DOHH2 (cell line): ENCODE results near the gene AP5B1.

Experiments
- H3F3A ChIP-seq: fragments of 200-600 bp; sonication (generic), shearing (Covaris generic); 2 replicates; pipeline ENCODE4 v1.6.0; 2016; ENCODE audit warnings: antibody characterized with exemption, mild to moderate bottlenecking; ENCODE audit not compliant: control insufficient read depth, insufficient read depth
- H3K27ac ChIP-seq: fragments of 200-600 bp; sonication (generic); 2 replicates; pipeline ENCODE4 v1.5.1; 2014; ENCODE audit warnings: low read depth, mild to moderate bottlenecking, low read length, moderate library complexity
- H3K27me3 ChIP-seq: fragments of 200-600 bp; sonication (generic); 2 replicates; pipeline ENCODE4 v1.6.1; 2014; ENCODE audit warnings: mild to moderate bottlenecking, low read length, mixed read lengths; ENCODE audit not compliant: control insufficient read depth
- H3K36me3 ChIP-seq: fragments of 200-600 bp; sonication (generic); 2 replicates; pipeline ENCODE4 v1.6.1; 2014; ENCODE audit warnings: mild to moderate bottlenecking, low read length, moderate library complexity, mixed read lengths; ENCODE audit not compliant: control insufficient read depth
- H3K4me1 ChIP-seq: fragments of 200-600 bp; sonication (generic); 2 replicates; pipeline ENCODE4 v1.6.1; 2014; ENCODE audit warnings: mild to moderate bottlenecking, low read length, mixed read lengths; ENCODE audit not compliant: control insufficient read depth
- H3K4me2 ChIP-seq: fragments of 200-600 bp; sonication (generic); 2 replicates; pipeline ENCODE4 v1.6.0; 2014; ENCODE audit warnings: mild to moderate bottlenecking, low read length, moderate library complexity
- H3K4me3 ChIP-seq: fragments of 200-600 bp; sonication (generic); 2 replicates; pipeline ENCODE4 v1.5.1; 2014; ENCODE audit warnings: mild to moderate bottlenecking, low read length, mixed read lengths
- H3K79me2 ChIP-seq: fragments of 200-600 bp; sonication (generic); 2 replicates; pipeline ENCODE4 v1.6.1; 2014; ENCODE audit warnings: mild to moderate bottlenecking, low read length, mixed read lengths; ENCODE audit not compliant: control insufficient read depth
- H3K9me2 ChIP-seq: fragments of 200-600 bp; sonication (generic); replicated peaks from 2 replicates; pipeline ENCODE4 v1.6.1; 2014; ENCODE audit warnings: mild to moderate bottlenecking, low read length, mixed read lengths; ENCODE audit not compliant: control insufficient read depth
- H3K9me3 ChIP-seq: fragments of 200-600 bp; sonication (generic); 2 replicates; pipeline ENCODE4 v1.6.1; 2014; ENCODE audit warnings: antibody characterized with exemption, low read length, mixed read lengths; ENCODE audit not compliant: control insufficient read depth, insufficient read depth
- H4K20me1 ChIP-seq: fragments of 200-600 bp; sonication (generic); 2 replicates; pipeline ENCODE4 v1.6.0; 2014; ENCODE audit warnings: low read depth, mild to moderate bottlenecking, antibody characterized with exemption, low read length, moderate library complexity; ENCODE audit not compliant: control insufficient read depth, insufficient read depth
- CTCF ChIP-seq: fragments of 200-600 bp; sonication (generic); IDR thresholded peaks from one replicate; pipeline ENCODE4 v1.5.1; 2014; ENCODE audit warnings: antibody characterized with exemption, mild to moderate bottlenecking, low read depth, low read length; ENCODE audit not compliant: poor library complexity, severe bottlenecking
- EZH2phosphoT487 ChIP-seq: fragments of 200-600 bp; sonication (generic); IDR thresholded peaks from 2 replicates; pipeline ENCODE4 v1.6.1; 2017; ENCODE audit warnings: borderline replicate concordance, mild to moderate bottlenecking, antibody characterized with exemption, low read length, moderate library complexity, mixed read lengths

Gene AP5B1

GRCh38 chr11:65802841-65803240 is 22.1 kb upstream of the AP5B1 start:
- no peak overlapping the region for H3K4me3 ChIP-seq
- H3K4me1 ChIP-seq: no peaks in the 10 kb centered on the region
- H4K20me1 ChIP-seq: no peaks in the 10 kb centered on the region
- H3K4me2 ChIP-seq: no peak overlapping the region
- H3K36me3 ChIP-seq: no peaks in the 10 kb centered on the region
- no peaks in the 10 kb centered on the region for H3K9me3 ChIP-seq
- no peaks in the 10 kb centered on the region for H3F3A ChIP-seq
- peaks cover 27% of the 10 kb centered on the region for H3K27me3 ChIP-seq
- H3K79me2 ChIP-seq: no peaks in the 10 kb centered on the region
- H3K9me2 ChIP-seq: no peaks in the 10 kb centered on the region
- no peak for TF ChIP-seq EZH2phosphoT487
- TF ChIP-seq CTCF: no peak
- H3K27ac ChIP-seq: no peak overlapping the region

- no peaks in the 10 kb centered on the region for H3K79me2 ChIP-seq
- peaks cover 26% of the 10 kb centered on the region for H3K27me3 ChIP-seq
- H3K4me1 ChIP-seq: no peaks in the 10 kb centered on the region
- H3K27ac ChIP-seq: no peak overlapping the region
- no peaks in the 10 kb centered on the region for H3K9me3 ChIP-seq
- no peaks in the 10 kb centered on the region for H4K20me1 ChIP-seq
- H3K9me2 ChIP-seq: no peaks in the 10 kb centered on the region
- no peak for TF ChIP-seq CTCF
- no peak for TF ChIP-seq EZH2phosphoT487
- no peak overlapping the region for H3K4me2 ChIP-seq
- no peaks in the 10 kb centered on the region for H3F3A ChIP-seq
- no peaks in the 10 kb centered on the region for H3K36me3 ChIP-seq
- no peak overlapping the region for H3K4me3 ChIP-seq
Measured at GRCh38 chr11:65801153-65801987, 20.6 kb upstream of the AP5B1 start.

GRCh38 chr11:65798882-65799281 is 18.1 kb upstream of the AP5B1 start:
- Histone ChIP-seq H3K36me3 (no peaks in the 10 kb centered on the region), H3K27me3 (peaks cover 26% of the 10 kb centered on the region), H4K20me1 (no peaks in the 10 kb centered on the region), H3K4me3 (no peak overlapping the region), H3K27ac (no peak overlapping the region), H3K79me2 (no peaks in the 10 kb centered on the region), H3F3A (no peaks in the 10 kb centered on the region), H3K9me3 (no peaks in the 10 kb centered on the region), H3K4me1 (no peaks in the 10 kb centered on the region), H3K9me2 (no peaks in the 10 kb centered on the region), H3K4me2 (no peak overlapping the region)
- TF ChIP-seq EZH2phosphoT487 (no peak), CTCF (no peak)
